OCI-LY7 (cell line): ENCODE data around the gene KIF20A.

ENCODE experiments used
- CTCF ChIP-seq: fragments of 200-600 bp; sonication (generic); conservative IDR thresholded peaks from 2 replicates; pipeline ENCODE4 v1.5.1; 2014; ENCODE audit warnings: mild to moderate bottlenecking, antibody characterized with exemption, low read length, moderate library complexity, mixed read lengths
- EZH2phosphoT487 ChIP-seq: fragments of 200-600 bp; sonication (generic); IDR thresholded peaks from 2 replicates; pipeline ENCODE4 v1.6.1; 2018; ENCODE audit warnings: low read depth, borderline replicate concordance, mild to moderate bottlenecking, mixed run types, antibody characterized with exemption, low read length, moderate library complexity, mixed read lengths

- TF ChIP-seq CTCF: no peak
- no peak for TF ChIP-seq EZH2phosphoT487
Observed at GRCh38 chr5:138226910-138227309, 48.0 kb downstream of the KIF20A start.
